HG03571 (cell line): ENCODE results near the gene GJB2.

Source experiments
- ATAC-seq: cut with Tn5 transposase; IDR thresholded peaks from one replicate; pipeline ENCODE4 v1.9.1; 2021; ENCODE audit not compliant: unreplicated experiment

Gene GJB2

GRCh38 chr13:20142927-20143480 is 49.7 kb downstream of the GJB2 start:
- ATAC-seq: no peak

- ATAC-seq: no peak
Measured at GRCh38 chr13:20142023-20142926, 50.5 kb downstream of the GJB2 start.

- no peak for ATAC-seq
Measured at GRCh38 chr13:20141238-20142022, 51.3 kb downstream of the GJB2 start.

- no peak for ATAC-seq
Measured at GRCh38 chr13:20140487-20140886, 52.3 kb downstream of the GJB2 start.

- ATAC-seq: no peak
Measured at GRCh38 chr13:20137875-20138274, 54.9 kb downstream of the GJB2 start.
